GM19023 (cell line): ENCODE measurements around the gene KCNJ6.
"Not testable (repeated sequence)": the region's sequence is repeated elsewhere in the genome, so short reads cannot be mapped to it uniquely, and the experiment has no call there.

Source experiments
- ATAC-seq: cut with Tn5 transposase; IDR thresholded peaks from one replicate; pipeline ENCODE4 v1.9.1; 2021; ENCODE audit warnings: mild to moderate bottlenecking, moderate library complexity; ENCODE audit not compliant: unreplicated experiment

The KCNJ6 gene

GRCh38 chr21:37916310-37917051, at the start of gene KCNJ6:
TSS of gene KCNJ6 (minus strand) at chr21:37916457. CDS start at chr21:37840682, 75,775 bp downstream.
- no peak for ATAC-seq

GRCh38 chr21:37965088-37965805, 49.0 kb upstream of the KCNJ6 start:
- ATAC-seq = no peak

- no peak for ATAC-seq
These were observed 42.3 kb upstream of the KCNJ6 start for GRCh38 chr21:37958537-37958936.

- no peak for ATAC-seq
These were observed 40.5 kb upstream of the KCNJ6 start for GRCh38 chr21:37956772-37957171.

- no peak for ATAC-seq
These were observed 28.8 kb upstream of the KCNJ6 start for GRCh38 chr21:37945036-37945435.

- ATAC-seq = no peak
These were observed 28.2 kb upstream of the KCNJ6 start for GRCh38 chr21:37944496-37944895.

GRCh38 chr21:37940691-37941090, 24.4 kb upstream of the KCNJ6 start:
- ATAC-seq = no peak

- no peak for ATAC-seq
These were observed 23.6 kb upstream of the KCNJ6 start for GRCh38 chr21:37939838-37940237.

- ATAC-seq = no peak
These were observed 23.0 kb upstream of the KCNJ6 start for GRCh38 chr21:37939251-37939650.

- no peak for ATAC-seq
These were observed 21.4 kb upstream of the KCNJ6 start for GRCh38 chr21:37937668-37938067.

- ATAC-seq = no peak
These were observed 19.9 kb upstream of the KCNJ6 start for GRCh38 chr21:37936010-37936785.

GRCh38 chr21:37932936-37933335, 16.7 kb upstream of the KCNJ6 start:
- no peak for ATAC-seq

- no peak for ATAC-seq
These were observed 11.5 kb upstream of the KCNJ6 start for GRCh38 chr21:37927711-37928110.

GRCh38 chr21:37921091-37921490, 4.8 kb upstream of the KCNJ6 start:
- ATAC-seq = no peak

- ATAC-seq = not testable (repeated sequence)
These were observed 4.0 kb upstream of the KCNJ6 start for GRCh38 chr21:37920302-37920701.

GRCh38 chr21:37917612-37918011, 1.4 kb upstream of the KCNJ6 start:
- no peak for ATAC-seq

GRCh38 chr21:37915941-37916309, 332 bp downstream of the KCNJ6 start:
- no peak for ATAC-seq

- ATAC-seq = no peak
These were observed 753 bp downstream of the KCNJ6 start for GRCh38 chr21:37915497-37915911.

- ATAC-seq = no peak
These were observed 3.6 kb downstream of the KCNJ6 start for GRCh38 chr21:37912616-37913015.

GRCh38 chr21:37909936-37910335, 6.3 kb downstream of the KCNJ6 start:
- no peak for ATAC-seq

GRCh38 chr21:37908691-37909090, 7.6 kb downstream of the KCNJ6 start:
- no peak for ATAC-seq

- ATAC-seq = no peak
These were observed 9.2 kb downstream of the KCNJ6 start for GRCh38 chr21:37907076-37907475.
